Left lung (tissue), 10 donors: ENCODE data around the gene ZAR1L. TPM values are rescaled to one million over a fixed set of nuclear protein-coding genes. Genes with fewer than 3 reads are reported as not detected.

ENCODE experiments used
- ATAC-seq: fragments of 200-7000 bp; cut with Tn5 transposase; one replicate; pipeline ENCODE4 v1.9.1; 2020; ENCODE audit warnings: moderate library complexity
- DNase-seq, 4 donors: peaks; one replicate each; pipeline ENCODE4 v3.0.0-alpha.2; 2013 to 2020
- H3K27ac ChIP-seq, 2 donors: fragments of 200-600 bp; sonication (generic) in 1 of 2; one replicate each; pipeline versions ENCODE4 v1.5.0 to v1.8.0; 2020 to 2021
- H3K27me3 ChIP-seq, 2 donors: fragments of 200-600 bp; sonication (generic) in 1 of 2; one replicate each; pipeline versions ENCODE4 v1.5.0 to v1.8.0; 2020 to 2021
- H3K36me3 ChIP-seq, 2 donors: fragments of 200-600 bp; sonication (generic) in 1 of 2; one replicate each; pipeline versions ENCODE4 v1.5.0 to v1.8.0; 2020 to 2021
- H3K4me1 ChIP-seq, 2 donors: fragments of 200-600 bp; one replicate each; pipeline ENCODE4 v1.8.0; 2021
- H3K4me3 ChIP-seq, 2 donors: fragments of 200-600 bp; sonication (generic) in 1 of 2; one replicate each; pipeline versions ENCODE4 v1.5.0 to v1.8.0; 2020 to 2021; ENCODE audit warnings: mild to moderate bottlenecking in 1 of 2
- H3K9me3 ChIP-seq, 2 donors: fragments of 200-600 bp; sonication (generic) in 1 of 2; one replicate each; pipeline versions ENCODE4 v1.5.0 to v1.8.0; 2020 to 2021
- CTCF ChIP-seq, 2 donors: fragments of 200-600 bp; sonication (generic) in 1 of 2; IDR thresholded peaks; one replicate each; pipeline versions ENCODE4 v1.5.0 to v1.8.0; 2021; ENCODE audit warnings: antibody characterized with exemption in 2 of 2
- intact Hi-C, 2 donors: fragments of 100-400 bp; cut with DNase I; formaldehyde crosslinking; loops; one replicate each; pipeline versions ENCODE4 v1.11.2 to v1.14.2; 2022
- polyA plus RNA-seq, 6 donors: library from polyadenylated mRNA; unstranded; fragments of 120-200 nt; gene quantifications; one replicate each; pipeline ENCODE4 v1.2.1, GENCODE V29; 2013; ENCODE audit not compliant: insufficient read length in 6 of 6
- total RNA-seq, 2 donors: library from RNA; stranded (reverse); fragmentation: NEBNext Ultra II Directional; extraction: Animal tissue kit (Norgen Biotek cat#: 25700); gene quantifications; one replicate each; pipeline ENCODE4 v1.2.1, GENCODE V29; 2021
- donor health status: DM: no; HTN: yes; CAD: no.
- donor health status: DM: no; HTN: no; CAD: no.

ZAR1L gene
- total and polyA plus RNA-seq, 8 donors = not detected

GRCh38 chr13:32278426-32278825 is 36.7 kb downstream of the ZAR1L start:
- no peak for ATAC-seq
- TF ChIP-seq CTCF (IDR thresholded peaks at IDR 0.05) = no peak
- Histone ChIP-seq H3K4me1 (no peaks in the 10 kb centered on the region), H3K27me3 (no peaks in the 10 kb centered on the region), H3K27ac (no peak overlapping the region), H3K9me3 (no peaks in the 10 kb centered on the region), H3K36me3 (peaks cover 0 to 75% of the 10 kb centered on the region in 2 donors), H3K4me3 (no peak overlapping the region)
- intact Hi-C loops = no loop called here
- DNase-seq = no peak

- H3K27ac ChIP-seq = no peak overlapping the region
- H3K4me3 ChIP-seq = no peak overlapping the region
- TF ChIP-seq CTCF (IDR thresholded peaks at IDR 0.05) = no peak
- no peaks in the 10 kb centered on the region for H3K9me3 ChIP-seq
- intact Hi-C loops = no loop called here
- no peak for ATAC-seq
- H3K4me1 ChIP-seq = no peaks in the 10 kb centered on the region
- H3K36me3 ChIP-seq = peaks cover 0 to 75% of the 10 kb centered on the region in 2 donors
- DNase-seq = no peak
- no peaks in the 10 kb centered on the region for H3K27me3 ChIP-seq
Observed at GRCh38 chr13:32277839-32278238, 37.3 kb downstream of the ZAR1L start.

DNA sequence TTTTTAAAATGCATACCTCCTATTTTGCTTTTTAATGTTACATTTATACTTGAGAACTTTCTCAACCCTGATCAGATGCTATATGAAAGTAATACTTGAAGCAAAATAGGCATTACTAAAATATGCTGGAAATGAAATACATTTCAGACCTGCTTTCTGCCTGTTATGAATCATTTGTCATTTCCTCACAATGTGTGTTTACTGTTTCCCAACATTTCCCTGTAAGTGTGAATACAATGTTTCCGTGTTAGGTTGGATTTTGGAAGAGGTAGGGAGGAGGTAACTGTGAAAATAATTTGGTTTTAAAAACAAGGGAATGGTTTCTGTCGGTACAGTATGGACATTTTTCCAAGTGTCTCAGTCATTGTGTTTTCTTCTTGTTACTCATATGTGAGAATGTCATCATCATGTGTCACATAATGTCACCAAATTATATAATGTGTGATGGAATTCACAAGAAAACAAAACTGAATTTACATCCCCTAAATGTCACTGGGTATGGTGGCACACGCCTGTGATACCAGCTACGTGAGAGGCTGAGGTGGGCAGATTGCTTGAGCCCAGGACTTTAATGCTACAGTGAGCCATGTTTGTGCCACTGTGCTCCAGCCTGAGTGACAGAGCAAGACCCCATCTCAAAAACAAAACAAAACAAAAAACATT is 43.0 kb downstream of the ZAR1L start:
- Histone ChIP-seq H3K4me1 (no peaks in the 10 kb centered on the region), H3K4me3 (no peak overlapping the region), H3K36me3 (peaks cover 0 to 76% of the 10 kb centered on the region in 2 donors), H3K27ac (peak overlapping the region in 1 of 2 donors; percentile 50), H3K9me3 (no peaks in the 10 kb centered on the region), H3K27me3 (no peaks in the 10 kb centered on the region)
- intact Hi-C loops = no loop called here
- ATAC-seq (no peak), DNase-seq (no peak)
- TF ChIP-seq CTCF (IDR thresholded peaks at IDR 0.05) = no peak

- no peak for DNase-seq
- Histone ChIP-seq H3K9me3 (no peaks in the 10 kb centered on the region), H3K27ac (no peak overlapping the region), H3K4me1 (peaks cover 0 to 4% of the 10 kb centered on the region in 2 donors), H3K36me3 (peaks cover 0 to 76% of the 10 kb centered on the region in 2 donors), H3K4me3 (no peak overlapping the region), H3K27me3 (no peaks in the 10 kb centered on the region)
- peak; percentile 92 for ATAC-seq
- intact Hi-C loops = no loop called here
- TF ChIP-seq CTCF (IDR thresholded peaks at IDR 0.05) = peak; percentile 54 to 68
Observed at GRCh38 chr13:32267836-32268439, 47.2 kb downstream of the ZAR1L start.

DNA sequence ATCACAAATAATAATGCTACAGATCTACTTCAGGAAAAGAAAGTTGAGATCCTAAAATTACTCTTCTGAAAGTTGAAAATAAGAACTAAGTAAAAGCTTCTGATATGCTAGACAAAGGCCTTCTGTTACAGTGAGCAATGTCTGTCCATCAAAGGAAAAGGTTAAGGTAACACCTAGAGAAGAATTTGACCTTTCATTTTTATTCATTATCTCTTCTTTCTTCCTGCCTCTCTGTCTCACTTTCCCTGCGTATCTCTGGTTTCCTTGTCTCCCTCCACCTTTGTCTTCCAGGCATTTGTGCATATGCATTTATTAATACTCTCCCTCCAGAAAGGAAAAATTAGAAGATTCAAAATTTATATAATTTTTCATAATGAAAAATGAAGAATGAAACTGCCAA is 49.0 kb downstream of the ZAR1L start:
- no peak for ATAC-seq
- H3K9me3 ChIP-seq = no peaks in the 10 kb centered on the region
- H3K27me3 ChIP-seq = no peaks in the 10 kb centered on the region
- peak overlapping the region in 1 of 2 donors; percentile 48 for H3K27ac ChIP-seq
- no peak for DNase-seq
- peaks cover 4 to 20% of the 10 kb centered on the region in 2 donors for H3K4me1 ChIP-seq
- no peak overlapping the region for H3K4me3 ChIP-seq
- intact Hi-C loops = no loop called here
- TF ChIP-seq CTCF (IDR thresholded peaks at IDR 0.05) = no peak
- peaks cover 0 to 77% of the 10 kb centered on the region in 2 donors for H3K36me3 ChIP-seq
